ENCODE results near the gene CYS1.
"Not testable (repeated sequence)": the region's sequence is repeated elsewhere in the genome, so short reads cannot be mapped to it uniquely, and the experiment has no call there.

CYS1 gene

GRCh38 chr2:10091889-10092244 lies 11.7 kb upstream of the CYS1 start:
- not testable (repeated sequence) for DNase-seq

GRCh38 chr2:10091182-10091888 lies 11.1 kb upstream of the CYS1 start:
- no peak for DNase-seq

GRCh38 chr2:10089565-10090190 lies 9.5 kb upstream of the CYS1 start:
- no peak for DNase-seq

DNA sequence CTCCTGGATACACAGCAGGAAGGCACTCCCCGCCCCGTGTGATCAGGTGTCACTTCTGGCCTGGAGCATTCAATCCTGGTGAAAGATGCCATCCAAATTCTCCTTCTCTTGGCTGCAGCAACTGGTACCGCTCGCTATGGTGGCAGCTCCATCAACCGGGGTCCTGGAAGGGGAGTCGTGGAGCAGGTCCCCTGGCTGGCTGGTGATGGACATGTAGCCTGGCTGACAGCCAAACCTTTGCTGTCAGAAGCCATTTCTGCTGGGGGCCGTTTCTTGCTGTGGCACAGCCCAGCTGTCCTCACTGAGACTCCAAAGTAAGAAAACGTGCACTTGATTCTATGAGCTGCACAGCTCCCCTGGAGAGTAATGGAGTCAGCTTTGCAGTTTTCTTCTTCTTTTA lies 7.1 kb upstream of the CYS1 start:
- DNase-seq, result no peak

GRCh38 chr2:10086950-10087349 lies 6.7 kb upstream of the CYS1 start:
- no peak for DNase-seq

GRCh38 chr2:10085668-10086059 lies 5.5 kb upstream of the CYS1 start:
- DNase-seq, result no peak

- DNase-seq, result no peak
Measured at GRCh38 chr2:10085043-10085667, 4.9 kb upstream of the CYS1 start.

DNA sequence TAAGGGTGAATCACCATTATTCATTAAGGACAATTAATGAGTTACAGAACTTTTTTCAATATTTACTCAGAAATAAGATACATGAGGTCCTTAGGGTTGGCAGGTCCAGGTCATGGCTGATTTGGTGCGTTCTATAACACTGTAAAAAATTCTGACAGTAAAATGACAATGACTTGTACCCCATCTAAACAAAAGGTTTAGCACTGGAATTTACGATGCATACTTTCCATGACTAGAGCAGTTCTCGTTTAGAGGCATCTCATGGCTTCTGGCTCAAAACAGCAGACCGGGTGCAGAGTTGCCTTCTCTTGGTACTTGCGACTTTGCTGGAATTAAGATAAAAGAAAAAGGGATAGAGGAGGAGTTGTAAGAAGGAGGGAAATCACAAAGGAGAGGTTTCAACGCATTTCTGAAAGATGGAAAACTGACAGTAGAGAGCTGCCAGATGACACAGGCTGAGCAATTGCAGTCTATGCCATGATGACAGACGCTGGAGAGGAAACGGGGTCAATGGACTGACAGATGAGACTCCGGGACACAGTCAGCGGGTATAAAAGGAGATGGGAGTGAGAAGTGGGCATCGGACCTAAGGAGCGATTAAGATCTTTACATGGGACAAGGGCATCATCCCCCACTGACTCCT lies 4.1 kb upstream of the CYS1 start:
- DNase-seq, result no peak

- no peak for DNase-seq
Measured at GRCh38 chr2:10083692-10084211, 3.5 kb upstream of the CYS1 start.

- DNase-seq, result no peak
Measured at GRCh38 chr2:10083046-10083445, 2.8 kb upstream of the CYS1 start.

DNA sequence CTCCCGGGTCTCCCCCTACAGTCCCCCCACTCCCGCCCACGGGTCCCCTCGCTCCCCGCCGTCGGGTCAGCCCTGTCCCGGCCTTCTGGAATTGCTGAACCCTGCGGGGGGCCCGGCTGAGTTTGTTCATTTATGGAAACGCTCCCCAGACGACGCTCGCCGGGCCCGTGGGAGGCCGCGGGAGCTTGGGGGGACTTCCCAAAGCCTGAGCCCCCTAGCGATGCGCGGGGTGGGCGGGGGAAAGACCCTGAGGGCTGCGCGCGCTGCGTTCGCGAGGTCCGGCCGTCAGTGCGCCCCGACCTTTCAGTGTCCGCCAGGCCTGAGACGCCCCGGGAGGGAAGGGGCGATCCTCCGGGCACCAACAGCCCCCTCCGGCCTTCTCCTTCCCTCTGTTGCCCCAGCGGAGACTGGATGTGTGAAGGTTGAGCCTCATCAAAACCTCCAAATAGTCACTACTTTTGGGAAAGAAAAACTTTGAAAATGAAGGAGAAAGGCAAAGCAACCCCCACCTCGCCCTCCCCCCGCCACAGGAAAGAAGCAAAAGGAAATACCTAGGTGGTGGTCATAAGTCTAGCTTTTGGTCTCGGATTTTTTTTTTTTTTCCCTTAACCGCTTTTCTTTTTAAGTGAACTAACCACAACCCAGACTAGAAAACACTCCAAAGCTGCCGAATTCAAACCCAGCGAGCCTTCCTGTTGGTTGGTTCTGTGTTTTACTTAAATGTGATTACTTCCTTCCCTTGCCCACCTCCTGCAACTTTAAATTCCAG lies 509 bp upstream of the CYS1 start:
- DNase-seq, result no peak

GRCh38 chr2:10079266-10079869 lies 843 bp downstream of the CYS1 start:
- DNase-seq, result peak; percentile 13

- no peak for DNase-seq
Measured at GRCh38 chr2:10078704-10079265, 1.4 kb downstream of the CYS1 start.

DNA sequence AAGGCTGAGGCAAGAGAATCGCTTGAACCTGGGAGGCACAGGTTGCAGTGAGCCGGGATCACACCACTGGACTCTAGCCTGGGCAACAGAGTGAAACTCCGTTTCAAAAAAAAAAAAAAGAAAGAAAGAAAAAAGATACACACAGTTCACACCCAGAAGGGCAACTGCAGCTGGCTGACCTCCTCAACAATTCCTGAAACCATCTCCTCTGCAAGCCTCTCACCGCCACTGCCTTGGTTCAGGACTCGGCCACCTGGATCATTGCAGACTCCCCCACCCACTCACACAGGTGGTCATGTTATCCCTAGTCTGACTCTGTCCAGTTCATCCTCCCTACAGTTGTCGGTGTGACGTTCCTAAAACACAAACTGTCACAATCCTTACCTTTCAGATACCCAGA lies 2.2 kb downstream of the CYS1 start:
- DNase-seq, result no peak

DNA sequence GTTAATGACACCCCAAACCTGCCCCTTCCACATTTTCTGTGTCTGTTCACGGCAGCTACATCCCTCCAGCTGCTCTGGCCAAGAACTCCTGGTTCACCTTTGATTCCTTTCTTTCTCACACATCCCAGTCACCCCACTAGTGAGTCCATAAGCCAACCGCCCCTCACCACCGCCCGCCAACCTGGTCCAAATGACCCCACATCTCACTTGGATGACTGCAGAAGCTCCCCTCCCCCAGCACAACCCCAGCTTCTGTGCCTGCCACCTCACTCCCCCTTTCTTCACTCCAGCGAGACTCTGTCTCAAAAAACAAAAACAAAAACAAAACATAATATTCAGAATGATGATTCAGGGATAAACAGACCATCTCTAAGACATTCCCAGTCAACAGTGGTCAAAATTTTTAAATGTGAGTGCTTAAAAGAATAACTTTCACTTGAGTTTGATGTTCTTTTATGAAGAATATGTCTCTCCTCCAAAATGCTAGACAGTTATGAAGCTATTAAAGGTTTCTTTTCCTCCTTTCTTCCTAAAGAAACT lies 3.2 kb downstream of the CYS1 start:
- DNase-seq, result no peak

GRCh38 chr2:10076511-10076910 lies 3.7 kb downstream of the CYS1 start:
- DNase-seq, result no peak

GRCh38 chr2:10075571-10076209 lies 4.5 kb downstream of the CYS1 start:
- DNase-seq, result no peak

GRCh38 chr2:10075101-10075500 lies 5.1 kb downstream of the CYS1 start:
- no peak for DNase-seq

- DNase-seq, result no peak
Measured at GRCh38 chr2:10073706-10074105, 6.5 kb downstream of the CYS1 start.

- DNase-seq, result peak; percentile 87
Measured at GRCh38 chr2:10072656-10073480, 7.3 kb downstream of the CYS1 start.

Measured in suppressor macrophage treated with lipopolysaccharide for 4 hours (primary cell).